ENCODE data around the gene AP5S1. TPM values are rescaled to one million over a fixed set of nuclear protein-coding genes. Genes with fewer than 3 reads are reported as not detected.

Gene AP5S1
- total RNA-seq, 2 donors from 2014 or later: 4.9 to 5.3 TPM

GRCh38 chr20:3875378-3875974, 55.1 kb downstream of the AP5S1 start:
- ATAC-seq: no peak
- no peak overlapping the region for H3K27ac ChIP-seq
- DNase-seq: no peak
- TF ChIP-seq CTCF (IDR thresholded peaks at IDR 0.05) (no peak), POLR2A (IDR thresholded peaks at IDR 0.05) (no peak)
- H3K4me1 ChIP-seq: no peaks in the 10 kb centered on the region
- no peaks in the 10 kb centered on the region for H3K27me3 ChIP-seq
- no peak overlapping the region for H3K4me3 ChIP-seq
- peaks cover 0 to 4% of the 10 kb centered on the region in 2 donors for H3K36me3 ChIP-seq (replicated peaks in 1 of 2; ENCODE audit: insufficient read depth in 1 of 2, low read depth in 2 of 2)
- H3K9me3 ChIP-seq: no peaks in the 10 kb centered on the region
- intact Hi-C loops (cut with DNase I): no loop called here
- WGBS, 2 donors: 82% methylated on average over 9 of the region's 9 CpGs

DNA sequence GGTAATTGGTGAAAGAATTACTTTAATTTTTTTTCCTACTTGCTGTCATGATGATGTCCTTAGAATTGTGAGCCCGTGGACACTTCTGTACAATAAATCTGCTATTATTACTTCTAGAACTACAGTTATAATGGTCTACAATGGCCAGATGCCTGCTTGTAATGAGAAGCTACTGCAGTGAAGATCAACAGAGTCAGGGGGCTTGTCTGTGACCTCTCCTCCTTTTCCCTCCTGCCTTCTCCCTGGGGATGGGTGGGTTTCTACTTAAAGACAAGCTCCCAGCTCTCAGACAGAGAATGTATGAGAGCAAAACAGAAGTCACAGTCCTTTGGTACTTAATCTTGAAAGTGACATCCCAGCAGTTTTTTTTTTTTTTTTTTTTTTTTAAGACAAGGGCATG, 55.7 kb downstream of the AP5S1 start:
- DNase-seq: no peak
- TF ChIP-seq POLR2A (IDR thresholded peaks at IDR 0.05) (no peak), CTCF (IDR thresholded peaks at IDR 0.05) (no peak)
- ATAC-seq: no peak
- Histone ChIP-seq H3K27ac (no peak overlapping the region), H3K4me3 (no peak overlapping the region), H3K36me3 (replicated peaks in 1 of 2; ENCODE audit: insufficient read depth in 1 of 2, low read depth in 2 of 2) (peaks cover 0 to 4% of the 10 kb centered on the region in 2 donors), H3K9me3 (no peaks in the 10 kb centered on the region), H3K4me1 (no peaks in the 10 kb centered on the region), H3K27me3 (no peaks in the 10 kb centered on the region)
- 63 to 70% methylated on average over 1 of the region's 1 CpG for WGBS, 2 donors
- intact Hi-C loops (cut with DNase I): no loop called here

DNA sequence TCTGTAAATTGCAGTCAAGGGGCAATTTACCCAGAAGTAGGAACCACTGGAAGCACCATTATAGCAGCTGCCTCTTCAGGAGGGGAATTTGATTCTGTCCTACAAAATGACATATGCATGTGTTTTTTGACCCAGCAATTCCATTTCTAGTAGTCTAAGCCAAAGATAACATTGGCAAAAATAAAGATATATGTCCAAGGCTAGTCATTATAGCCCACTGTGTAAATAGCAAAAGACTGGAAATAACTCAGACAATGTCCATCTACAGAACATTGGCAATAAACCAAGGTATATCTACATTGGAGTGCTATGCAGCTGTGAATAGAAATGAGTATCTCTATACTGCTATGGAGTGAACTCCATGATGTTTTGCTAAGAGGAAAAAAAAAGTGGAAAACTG, 56.3 kb downstream of the AP5S1 start:
- ATAC-seq: no peak
- no peak for DNase-seq
- Histone ChIP-seq H3K36me3 (replicated peaks in 1 of 2; ENCODE audit: insufficient read depth in 1 of 2, low read depth in 2 of 2) (peaks cover 0 to 4% of the 10 kb centered on the region in 2 donors), H3K27ac (no peak overlapping the region), H3K27me3 (no peaks in the 10 kb centered on the region), H3K9me3 (no peaks in the 10 kb centered on the region), H3K4me3 (no peak overlapping the region), H3K4me1 (no peaks in the 10 kb centered on the region)
- TF ChIP-seq CTCF (IDR thresholded peaks at IDR 0.05): no peak
- no peak for TF ChIP-seq POLR2A (IDR thresholded peaks at IDR 0.05)
- intact Hi-C loops (cut with DNase I): no loop called here

Other genes with a start within 250 kb of the AP5S1 start
- gene GFRA4, start 157.1 kb upstream of the AP5S1 start, total RNA-seq: not detected
- gene ADAM33, start 138.5 kb upstream of the AP5S1 start, total RNA-seq: 10 to 100 TPM; 11.2 to 29.0 TPM
- gene SIGLEC1, start 107.9 kb upstream of the AP5S1 start, total RNA-seq: 1 to 10 TPM; 2.1 to 5.9 TPM
- 1 to 10 TPM; 3.3 to 4.4 TPM for gene HSPA12B, start 87.9 kb upstream of the AP5S1 start, total RNA-seq
- 10 to 100 TPM; 11.2 to 26.7 TPM for gene ADISSP, start 52.8 kb upstream of the AP5S1 start, total RNA-seq
- gene SPEF1, start 39.1 kb upstream of the AP5S1 start, total RNA-seq: 1 to 10 TPM in 1 of 2 donors, under 1 TPM in 1; 0.66 to 1.3 TPM
- gene CENPB, start 33.8 kb upstream of the AP5S1 start, total RNA-seq: 10 to 100 TPM; 57.9 to 61.0 TPM
- gene CDC25B, start 24.2 kb upstream of the AP5S1 start, total RNA-seq: 10 to 100 TPM in 1 of 2 donors, 1 to 10 TPM in 1; 8.8 to 22.7 TPM
- 10 to 100 TPM; 21.5 to 24.4 TPM for gene MAVS, start 26.3 kb downstream of the AP5S1 start, total RNA-seq
- 10 to 100 TPM; 17.9 to 21.8 TPM for gene PANK2, start 68.8 kb downstream of the AP5S1 start, total RNA-seq
- 1 to 10 TPM; 3.6 to 6.0 TPM for gene RNF24, start 195.0 kb downstream of the AP5S1 start, total RNA-seq

All from body of pancreas (tissue), 4 donors.